HUES64 (cell line): ENCODE results near the gene INSM1. TPM values are rescaled to one million over a fixed set of nuclear protein-coding genes. Genes with fewer than 3 reads are reported as not detected.

ENCODE experiments used
- H3K27ac ChIP-seq: 2 replicates; pipeline ENCODE4 v1.7.0; 2013; ENCODE audit warnings: low read depth, low read length, inconsistent platforms
- H3K27me3 ChIP-seq: 2 replicates; pipeline ENCODE4 v1.6.1; 2013; ENCODE audit warnings: mild to moderate bottlenecking, low read length; ENCODE audit not compliant: insufficient read depth
- H3K36me3 ChIP-seq: 2 replicates; pipeline ENCODE4 v1.6.1; 2013; ENCODE audit warnings: mild to moderate bottlenecking, low read length; ENCODE audit not compliant: insufficient read depth
- H3K4me1 ChIP-seq: 2 replicates; pipeline ENCODE4 v1.6.1; 2013; ENCODE audit warnings: mild to moderate bottlenecking, low read length, moderate library complexity; ENCODE audit not compliant: insufficient read depth
- H3K4me3 ChIP-seq: 2 replicates; pipeline ENCODE4 v1.5.1; 2013; ENCODE audit warnings: mild to moderate bottlenecking, low read length, moderate library complexity
- H3K9ac ChIP-seq: 2 replicates; pipeline ENCODE4 v1.6.1; 2013; ENCODE audit warnings: mild to moderate bottlenecking, low read depth, low read length
- H3K9me3 ChIP-seq: 2 replicates; pipeline ENCODE4 v1.6.1; 2013; ENCODE audit warnings: low read depth, low read length; ENCODE audit not compliant: insufficient read depth
- WGBS: fragments of 150-250, 120-280 bp; methylation state at CpG from one replicate; pipeline ENCODE4 v1.1.7; 2013; ENCODE audit warnings: missing lambda C conversion rate; 5-methylcytosine and 5-hydroxymethylcytosine counted together
- polyA plus RNA-seq, 2 experiments: library from polyadenylated mRNA; stranded (reverse); fragments of 50-300 nt; gene quantifications; one replicate each; pipeline ENCODE4 v1.2.3, GENCODE V29; 2013

Gene INSM1, protein sequence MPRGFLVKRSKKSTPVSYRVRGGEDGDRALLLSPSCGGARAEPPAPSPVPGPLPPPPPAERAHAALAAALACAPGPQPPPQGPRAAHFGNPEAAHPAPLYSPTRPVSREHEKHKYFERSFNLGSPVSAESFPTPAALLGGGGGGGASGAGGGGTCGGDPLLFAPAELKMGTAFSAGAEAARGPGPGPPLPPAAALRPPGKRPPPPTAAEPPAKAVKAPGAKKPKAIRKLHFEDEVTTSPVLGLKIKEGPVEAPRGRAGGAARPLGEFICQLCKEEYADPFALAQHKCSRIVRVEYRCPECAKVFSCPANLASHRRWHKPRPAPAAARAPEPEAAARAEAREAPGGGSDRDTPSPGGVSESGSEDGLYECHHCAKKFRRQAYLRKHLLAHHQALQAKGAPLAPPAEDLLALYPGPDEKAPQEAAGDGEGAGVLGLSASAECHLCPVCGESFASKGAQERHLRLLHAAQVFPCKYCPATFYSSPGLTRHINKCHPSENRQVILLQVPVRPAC
- polyA plus RNA-seq (2013, experiment 1 of 2): 0.90 TPM
- 2.0 TPM for polyA plus RNA-seq (2013, experiment 2 of 2)

DNA sequence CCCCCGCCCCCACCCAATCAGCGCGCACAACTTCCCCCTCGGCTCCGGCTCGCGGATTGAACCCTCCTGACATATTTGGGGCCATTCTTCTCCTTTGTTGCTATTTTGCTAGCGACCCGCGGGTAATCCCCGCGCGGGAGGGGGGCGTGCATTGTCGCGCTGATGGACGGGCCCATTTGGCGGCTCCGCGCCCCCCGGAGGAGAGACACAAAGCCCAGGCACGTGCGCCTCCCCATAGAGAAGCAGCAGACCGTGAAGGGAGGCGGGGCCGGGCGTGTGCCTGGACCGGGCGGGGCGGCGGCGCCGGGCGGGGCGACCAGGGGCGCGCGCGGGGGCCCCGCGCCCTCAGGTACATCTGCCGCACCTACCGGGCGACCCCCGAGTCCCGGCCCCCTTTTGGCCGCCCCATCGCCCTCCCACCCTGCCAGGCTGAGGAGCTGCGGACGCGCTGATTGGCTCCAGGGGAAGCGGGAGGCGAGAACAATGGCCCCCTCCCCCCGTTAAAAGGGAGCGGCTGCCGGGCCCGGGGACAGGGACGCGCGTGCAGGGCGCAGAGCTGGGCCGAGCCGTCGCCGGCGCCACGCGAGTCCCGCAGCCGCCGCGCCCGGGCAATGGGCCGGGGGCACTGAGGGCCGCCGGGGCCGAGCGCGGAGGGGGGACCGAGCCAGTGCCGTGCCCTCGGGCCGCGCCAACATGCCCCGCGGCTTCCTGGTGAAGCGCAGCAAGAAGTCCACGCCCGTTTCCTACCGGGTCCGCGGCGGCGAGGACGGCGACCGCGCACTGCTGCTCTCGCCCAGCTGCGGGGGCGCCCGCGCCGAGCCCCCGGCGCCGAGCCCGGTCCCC is at the start of gene INSM1:
TSS of gene INSM1 (plus strand) at position 530 of the 843 bp plus-strand sequence. CDS start at position 694, 164 bp downstream.
- H3K4me3 ChIP-seq: peak within 1 kb of the TSS; percentile 48
- peaks cover 40% of the 10 kb centered on the region for H3K4me1 ChIP-seq
- peak within 1 kb of the TSS; percentile 39; the same call in 1 of the 2 replicates for H3K9ac ChIP-seq

DNA sequence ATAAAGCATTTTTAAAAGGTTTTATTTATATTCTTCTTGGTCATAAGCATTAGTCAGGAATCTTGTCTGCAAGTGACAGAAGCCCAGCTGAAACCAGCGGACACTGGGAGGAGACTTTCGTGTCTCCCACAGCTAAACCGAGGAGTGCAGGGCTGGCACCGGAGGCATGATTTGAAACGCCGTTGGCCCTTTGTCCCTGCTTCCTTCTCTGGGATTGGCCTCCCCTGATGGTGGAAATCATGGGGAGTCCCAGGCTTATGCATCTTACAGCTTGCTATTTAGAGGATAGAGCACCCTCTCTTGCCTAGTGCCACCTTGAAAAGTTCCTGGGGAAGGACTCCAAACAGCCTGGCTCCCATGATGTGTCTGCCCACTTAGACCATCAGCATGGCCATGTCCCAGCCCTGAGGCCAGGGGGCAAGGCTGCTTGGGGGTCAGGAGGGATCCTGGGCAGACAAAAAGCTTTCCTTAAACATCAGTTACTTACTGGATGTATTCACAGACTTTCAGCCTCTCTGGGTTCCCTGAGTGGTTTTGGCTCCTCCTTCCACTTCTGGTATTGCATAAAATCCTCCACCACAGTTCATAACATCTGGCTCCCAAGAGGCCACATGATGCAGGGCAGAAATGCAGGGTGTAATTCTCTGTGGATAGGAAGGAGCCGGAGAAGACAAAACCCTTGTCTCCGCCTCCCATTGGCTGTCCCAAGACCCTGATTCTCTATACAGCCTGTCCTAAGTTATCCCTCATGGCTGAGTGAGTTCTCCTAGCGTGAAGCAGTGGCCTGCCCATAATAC is 49.3 kb upstream of the INSM1 start:
- 85% methylated on average over 9 of the region's 9 CpGs for WGBS
- Histone ChIP-seq H3K27me3 (no peaks in the 10 kb centered on the region), H3K4me3 (no peak overlapping the region), H3K9ac (no peak overlapping the region), H3K36me3 (no peaks in the 10 kb centered on the region), H3K4me1 (no peaks in the 10 kb centered on the region), H3K9me3 (no peaks in the 10 kb centered on the region), H3K27ac (no peak overlapping the region)

More for the DNA sequence above, at the start of gene INSM1:
- Histone ChIP-seq H3K9me3 (no peaks in the 10 kb centered on the region), H3K36me3 (no peaks in the 10 kb centered on the region), H3K27ac (peak within 1 kb of the TSS; percentile 41; the same call in 1 of the 2 replicates), H3K27me3 (peaks cover 100% of the 10 kb centered on the region)
- WGBS: under 1% methylated on average over 108 of the region's 108 CpGs

DNA sequence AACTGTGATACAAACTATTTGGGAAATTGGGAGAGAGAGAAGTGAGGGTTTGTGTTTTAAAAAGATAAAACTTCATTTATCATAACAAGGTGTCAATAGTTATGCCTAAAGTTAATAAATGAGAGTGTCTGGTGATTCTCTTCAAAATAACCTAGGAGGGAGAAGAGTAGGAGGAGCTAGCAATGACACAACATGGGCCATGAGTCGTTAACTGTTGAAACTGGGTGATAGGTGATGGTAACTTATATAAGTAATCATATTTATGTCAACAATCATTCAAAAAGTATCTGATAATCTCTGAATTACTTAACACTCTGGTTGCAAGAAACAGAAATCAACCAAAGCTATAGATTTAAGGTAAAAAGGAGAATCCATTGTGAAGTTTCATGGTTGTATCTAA is 46.8 kb upstream of the INSM1 start:
- no peaks in the 10 kb centered on the region for H3K4me1 ChIP-seq
- H3K4me3 ChIP-seq: no peak overlapping the region
- H3K36me3 ChIP-seq: no peaks in the 10 kb centered on the region
- no peaks in the 10 kb centered on the region for H3K27me3 ChIP-seq
- H3K9ac ChIP-seq: no peak overlapping the region
- no CpG with 5 or more reads among the region's 1 CpG for WGBS
- no peak overlapping the region for H3K27ac ChIP-seq
- H3K9me3 ChIP-seq: no peaks in the 10 kb centered on the region

DNA sequence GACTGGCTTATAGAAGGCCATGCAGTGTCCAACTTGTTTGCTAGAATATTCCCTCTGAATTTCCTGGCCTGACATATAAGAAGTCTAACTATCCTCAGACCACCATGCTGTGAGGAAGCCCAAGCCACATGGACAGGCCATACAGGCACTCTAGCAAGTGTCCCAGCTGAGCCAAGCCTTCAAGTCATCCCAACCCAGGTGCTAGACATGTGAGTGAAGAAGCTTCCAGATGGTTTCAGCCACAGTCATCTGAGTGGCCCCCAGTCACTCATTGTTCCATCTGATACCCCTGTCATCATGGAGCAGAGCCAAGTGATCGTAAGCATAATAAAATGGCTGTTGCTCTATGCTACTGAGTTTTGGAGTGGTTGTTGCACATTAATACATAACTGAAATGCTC is 46.0 kb upstream of the INSM1 start:
- H3K36me3 ChIP-seq: no peaks in the 10 kb centered on the region
- no peaks in the 10 kb centered on the region for H3K9me3 ChIP-seq
- H3K27me3 ChIP-seq: no peaks in the 10 kb centered on the region
- no peak overlapping the region for H3K27ac ChIP-seq
- H3K4me3 ChIP-seq: no peak overlapping the region
- no peak overlapping the region for H3K9ac ChIP-seq
- H3K4me1 ChIP-seq: no peaks in the 10 kb centered on the region
- whole genome bisulfite sequencing: 93% methylated on average over 1 of the region's 1 CpG

DNA sequence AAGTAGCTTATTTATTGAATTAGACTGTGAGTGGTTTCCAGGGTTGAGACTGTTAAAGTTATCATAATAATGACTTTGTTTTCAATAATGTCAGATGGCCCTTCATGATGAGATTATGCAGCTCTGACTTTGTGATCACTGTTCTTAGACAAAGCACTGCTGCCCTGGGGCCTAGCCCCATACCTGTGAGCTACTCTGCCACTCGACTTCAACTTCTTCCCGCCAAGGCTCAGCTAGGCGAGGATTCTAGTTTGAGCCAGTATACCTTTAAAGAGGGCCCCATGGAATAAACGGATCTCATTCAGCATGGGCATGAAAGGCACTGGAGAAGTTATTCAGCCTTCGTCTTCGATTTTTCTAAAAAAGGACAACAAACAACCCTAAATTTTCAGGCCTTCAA is 45.0 kb upstream of the INSM1 start:
- no peak overlapping the region for H3K4me3 ChIP-seq
- no peaks in the 10 kb centered on the region for H3K36me3 ChIP-seq
- no peak overlapping the region for H3K27ac ChIP-seq
- H3K9me3 ChIP-seq: no peaks in the 10 kb centered on the region
- H3K9ac ChIP-seq: no peak overlapping the region
- no peaks in the 10 kb centered on the region for H3K4me1 ChIP-seq
- H3K27me3 ChIP-seq: no peaks in the 10 kb centered on the region
- 92% methylated on average over 6 of the region's 6 CpGs for WGBS

DNA sequence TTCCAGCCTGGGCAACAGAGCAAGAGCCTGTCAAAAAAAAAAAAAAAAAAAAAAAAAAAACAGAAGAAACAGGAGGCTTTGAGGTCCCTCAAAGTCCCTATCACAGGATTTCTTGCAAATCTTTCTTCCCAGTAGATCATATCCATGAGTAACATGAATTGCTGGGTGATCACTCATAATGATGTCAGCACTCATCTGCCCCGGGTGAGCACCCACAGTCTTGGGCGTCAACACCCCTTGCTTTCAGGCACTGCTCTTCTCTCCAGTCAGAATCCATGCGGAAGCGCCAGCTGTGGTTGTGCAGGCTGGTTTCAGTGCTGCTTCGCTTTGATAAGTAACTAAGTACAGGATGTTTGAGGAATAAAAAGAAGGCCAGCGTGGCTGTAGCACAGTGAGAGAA is 40.2 kb upstream of the INSM1 start:
- Histone ChIP-seq H3K4me3 (no peak overlapping the region), H3K9ac (no peak overlapping the region), H3K27ac (no peak overlapping the region), H3K4me1 (no peaks in the 10 kb centered on the region), H3K36me3 (no peaks in the 10 kb centered on the region), H3K27me3 (no peaks in the 10 kb centered on the region), H3K9me3 (no peaks in the 10 kb centered on the region)
- WGBS: 93% methylated on average over 6 of the region's 6 CpGs

DNA sequence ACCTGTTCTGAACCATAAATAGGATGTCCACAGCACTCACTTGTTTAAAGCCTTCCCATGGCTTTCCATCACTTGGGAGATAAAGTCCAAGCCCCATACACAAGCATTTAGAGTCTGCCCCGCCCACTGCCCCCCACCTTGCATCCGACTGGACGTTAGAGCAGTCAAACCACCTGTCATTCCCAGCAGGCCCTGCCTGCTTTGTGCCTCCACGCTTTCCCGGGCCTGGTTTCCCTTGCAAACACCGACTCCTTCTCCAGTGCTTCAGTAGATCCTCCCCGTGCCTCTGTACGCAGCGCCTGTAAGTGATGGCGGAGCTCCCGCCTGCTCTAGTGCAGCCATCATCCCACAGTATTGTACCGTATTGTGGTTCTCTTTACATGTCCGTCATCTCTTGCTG is 38.3 kb upstream of the INSM1 start:
- WGBS: 93% methylated on average over 13 of the region's 13 CpGs
- no peaks in the 10 kb centered on the region for H3K27me3 ChIP-seq
- H3K36me3 ChIP-seq: no peaks in the 10 kb centered on the region
- H3K4me1 ChIP-seq: no peaks in the 10 kb centered on the region
- no peaks in the 10 kb centered on the region for H3K9me3 ChIP-seq
- H3K27ac ChIP-seq: no peak overlapping the region
- H3K4me3 ChIP-seq: no peak overlapping the region
- no peak overlapping the region for H3K9ac ChIP-seq

DNA sequence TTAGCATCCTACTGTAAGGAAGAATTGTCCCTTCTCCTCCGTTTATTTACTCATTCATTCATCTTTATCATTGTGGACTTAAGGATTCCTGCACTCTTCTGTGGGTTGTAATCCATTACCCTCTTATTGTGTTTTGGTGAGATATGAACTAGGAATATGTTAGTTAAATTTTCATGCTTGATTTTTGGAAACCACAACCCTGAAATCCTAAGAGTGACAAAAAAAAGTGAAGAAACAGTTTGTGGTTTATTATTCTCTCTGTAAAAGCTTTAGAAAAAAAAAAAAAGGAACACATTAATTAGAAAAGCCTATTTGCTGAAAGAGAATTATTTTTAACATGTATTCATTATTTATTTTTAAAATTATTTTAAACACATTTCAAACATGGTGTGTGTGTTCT is 36.7 kb upstream of the INSM1 start:
- WGBS: no CpG with 5 or more reads among the region's 1 CpG
- H3K27me3 ChIP-seq: no peaks in the 10 kb centered on the region
- H3K9me3 ChIP-seq: 0 out of 2 replicates have a peak, but pooled peaks cover 3% of the 10 kb centered on the region
- H3K27ac ChIP-seq: no peak overlapping the region
- no peak overlapping the region for H3K9ac ChIP-seq
- H3K36me3 ChIP-seq: no peaks in the 10 kb centered on the region
- H3K4me1 ChIP-seq: no peaks in the 10 kb centered on the region
- H3K4me3 ChIP-seq: no peak overlapping the region

DNA sequence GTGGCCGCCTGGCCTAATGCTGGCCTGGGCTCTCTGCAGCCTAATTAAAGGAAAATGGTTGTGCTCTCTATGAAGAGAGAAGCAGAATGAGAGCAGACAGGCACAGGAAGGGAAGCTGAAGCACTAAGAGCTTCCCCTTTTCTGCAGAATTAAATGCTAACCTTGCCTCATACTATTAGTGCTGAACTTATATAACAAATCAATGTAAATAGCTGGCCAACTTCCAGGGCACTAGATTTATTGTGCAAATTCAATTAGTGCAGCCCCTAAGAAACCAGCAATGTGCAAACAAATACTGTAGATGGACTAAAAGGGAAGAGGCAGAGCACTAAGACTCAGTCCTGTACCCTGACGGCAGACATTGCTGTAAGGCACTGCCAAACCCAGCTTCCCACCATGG is 36.1 kb upstream of the INSM1 start:
- Histone ChIP-seq H3K27me3 (no peaks in the 10 kb centered on the region), H3K27ac (no peak overlapping the region), H3K4me3 (no peak overlapping the region), H3K9ac (no peak overlapping the region), H3K36me3 (no peaks in the 10 kb centered on the region), H3K4me1 (no peaks in the 10 kb centered on the region), H3K9me3 (0 out of 2 replicates have a peak, but pooled peaks cover 3% of the 10 kb centered on the region)
- 92% methylated on average over 2 of the region's 2 CpGs for WGBS

DNA sequence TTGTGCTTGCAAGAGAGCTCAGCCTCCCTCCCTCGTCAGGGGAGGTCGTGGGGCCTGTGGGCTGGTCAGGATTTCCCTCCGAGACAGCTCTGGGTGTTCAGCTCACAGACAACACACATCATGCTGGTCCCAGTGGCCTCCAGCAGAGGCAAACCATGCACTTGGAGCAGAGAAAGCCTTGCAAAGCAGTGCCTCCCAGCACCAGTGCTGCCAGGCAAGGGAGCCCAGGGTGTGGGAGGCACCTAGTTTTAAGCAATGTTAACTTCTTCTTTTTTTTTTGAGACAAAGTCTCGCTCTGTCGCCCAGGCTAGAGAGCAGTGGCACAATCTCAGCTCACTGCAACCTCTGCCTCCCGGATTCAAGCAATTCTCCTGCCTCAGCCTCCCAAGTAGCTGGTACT is 34.0 kb upstream of the INSM1 start:
- H3K27me3 ChIP-seq: no peaks in the 10 kb centered on the region
- H3K9me3 ChIP-seq: 0 out of 2 replicates have a peak, but pooled peaks cover 3% of the 10 kb centered on the region
- H3K4me1 ChIP-seq: no peaks in the 10 kb centered on the region
- no peak overlapping the region for H3K4me3 ChIP-seq
- H3K9ac ChIP-seq: no peak overlapping the region
- no peak overlapping the region for H3K27ac ChIP-seq
- 94% methylated on average over 6 of the region's 6 CpGs for WGBS
- H3K36me3 ChIP-seq: no peaks in the 10 kb centered on the region
